ENCODE results near the gene ATXN10.
"Not testable (repeated sequence)": the region's sequence is repeated elsewhere in the genome, so short reads cannot be mapped to it uniquely, and the experiment has no call there.

Gene ATXN10

GRCh38 chr22:45642986-45643385 lies 28.6 kb upstream of the ATXN10 start:
- DNase-seq (ENCODE audit: low read depth) = no peak

GRCh38 chr22:45644714-45645113 lies 26.9 kb upstream of the ATXN10 start:
- no peak for DNase-seq (ENCODE audit: low read depth)

- no peak for DNase-seq (ENCODE audit: low read depth)
These were observed 26.5 kb upstream of the ATXN10 start for GRCh38 chr22:45645150-45645525.

- peak; percentile 48 for DNase-seq (ENCODE audit: low read depth)
These were observed 25.9 kb upstream of the ATXN10 start for GRCh38 chr22:45645526-45646414.

- no peak for DNase-seq (ENCODE audit: low read depth)
These were observed 24.0 kb upstream of the ATXN10 start for GRCh38 chr22:45647532-45648225.

- DNase-seq (ENCODE audit: low read depth) = no peak
These were observed 23.1 kb upstream of the ATXN10 start for GRCh38 chr22:45648301-45649117.

- no peak for DNase-seq (ENCODE audit: low read depth)
These were observed 21.8 kb upstream of the ATXN10 start for GRCh38 chr22:45649809-45650208.

GRCh38 chr22:45650721-45651120 lies 20.9 kb upstream of the ATXN10 start:
- DNase-seq (ENCODE audit: low read depth) = no peak

- no peak for DNase-seq (ENCODE audit: low read depth)
These were observed 19.6 kb upstream of the ATXN10 start for GRCh38 chr22:45651931-45652528.

GRCh38 chr22:45656577-45656976 lies 15.1 kb upstream of the ATXN10 start:
- peak; percentile 37 for DNase-seq (ENCODE audit: low read depth)

- no peak for DNase-seq (ENCODE audit: low read depth)
These were observed 13.9 kb upstream of the ATXN10 start for GRCh38 chr22:45657701-45658100.

- DNase-seq (ENCODE audit: low read depth) = peak; percentile 35
These were observed 7.4 kb upstream of the ATXN10 start for GRCh38 chr22:45664136-45664646.

- no peak for DNase-seq (ENCODE audit: low read depth)
These were observed 4.1 kb upstream of the ATXN10 start for GRCh38 chr22:45667486-45667885.

GRCh38 chr22:45670363-45670762 lies 1.3 kb upstream of the ATXN10 start:
- not testable (repeated sequence) for DNase-seq (ENCODE audit: low read depth)

GRCh38 chr22:45670981-45671782 lies 452 bp upstream of the ATXN10 start:
- no peak for DNase-seq (ENCODE audit: low read depth)

- no peak for DNase-seq (ENCODE audit: low read depth)
These were observed 1.2 kb downstream of the ATXN10 start for GRCh38 chr22:45672564-45673481.

- DNase-seq (ENCODE audit: low read depth) = no peak
These were observed 2.0 kb downstream of the ATXN10 start for GRCh38 chr22:45673482-45674175.

GRCh38 chr22:45676024-45676423 lies 4.4 kb downstream of the ATXN10 start:
- DNase-seq (ENCODE audit: low read depth) = no peak

GRCh38 chr22:45677063-45677462 lies 5.4 kb downstream of the ATXN10 start:
- no peak for DNase-seq (ENCODE audit: low read depth)

Data from iris pigment epithelial cell (primary cell).